Mesenchymal stem cell (in vitro differentiated cells and primary cell): ENCODE data around the gene SLC5A10.

ENCODE experiments used
- DNase-seq: peaks from one replicate; pipeline ENCODE4 v3.0.0-alpha.2; 2013
- H2AFZ ChIP-seq: one replicate; pipeline ENCODE4 v1.6.1; 2013; ENCODE audit warnings: low read depth, mild to moderate bottlenecking, control low read depth, inconsistent platforms, low read length, moderate library complexity
- H2AK5ac ChIP-seq: 2 replicates; pipeline ENCODE4 v1.6.1; 2013; ENCODE audit warnings: low read length, moderate library complexity, mild to moderate bottlenecking, inconsistent platforms; ENCODE audit not compliant: severe bottlenecking
- H2BK120ac ChIP-seq: one replicate; pipeline ENCODE4 v1.6.1; 2013; ENCODE audit warnings: low read depth, mild to moderate bottlenecking, inconsistent platforms, low read length, moderate library complexity
- H2BK12ac ChIP-seq, 2 experiments: one replicate each; pipeline ENCODE4 v1.6.1; 2013; ENCODE audit warnings: inconsistent platforms in 2 of 2, low read length in 2 of 2, mild to moderate bottlenecking in 2 of 2, moderate library complexity in 2 of 2, control low read depth in 1 of 2
- H2BK15ac ChIP-seq: one replicate; pipeline ENCODE4 v1.6.1; 2013; ENCODE audit warnings: mild to moderate bottlenecking, low read depth, inconsistent platforms; ENCODE audit not compliant: poor library complexity, severe bottlenecking
- H2BK5ac ChIP-seq: 2 replicates; pipeline ENCODE4 v1.6.1; 2013; ENCODE audit warnings: low read depth, mild to moderate bottlenecking, low read length, control low read depth, inconsistent platforms; ENCODE audit not compliant: poor library complexity, severe bottlenecking
- H3K14ac ChIP-seq, 2 experiments: one replicate each; pipeline ENCODE4 v1.6.1; 2013; ENCODE audit warnings: inconsistent platforms in 2 of 2, low read length in 2 of 2, control low read depth in 1 of 2, mild to moderate bottlenecking in 1 of 2, moderate library complexity in 1 of 2
- H3K18ac ChIP-seq, 2 experiments: one replicate each; pipeline ENCODE4 v1.6.1; 2013; ENCODE audit warnings: inconsistent platforms in 2 of 2, low read length in 2 of 2, control low read depth in 1 of 2, low read depth in 1 of 2, mild to moderate bottlenecking in 1 of 2
- H3K23ac ChIP-seq, 2 experiments: one replicate each; pipeline ENCODE4 v1.6.1; 2013; ENCODE audit warnings: inconsistent platforms in 2 of 2, low read length in 2 of 2, mild to moderate bottlenecking in 2 of 2, moderate library complexity in 2 of 2, control low read depth in 1 of 2
- H3K27ac ChIP-seq: 2 replicates; pipeline ENCODE4 v1.5.1; 2013; ENCODE audit warnings: mild to moderate bottlenecking, moderate library complexity, low read length, control low read depth, inconsistent platforms; ENCODE audit not compliant: poor library complexity, severe bottlenecking
- H3K27me3 ChIP-seq, 2 experiments: 2 replicates each; pipeline versions ENCODE4 v1.6.1 to v1.7.0; 2013; ENCODE audit warnings: low read length in 2 of 2, mild to moderate bottlenecking in 2 of 2, moderate library complexity in 2 of 2, control low read depth in 1 of 2, inconsistent platforms in 1 of 2; ENCODE audit not compliant: control insufficient read depth in 1 of 2, insufficient read depth in 1 of 2
- H3K36me3 ChIP-seq, 2 experiments: 2 replicates each; pipeline versions ENCODE4 v1.6.1 to v1.7.0; 2013; ENCODE audit warnings: low read length in 2 of 2, control low read depth in 1 of 2, inconsistent platforms in 1 of 2, low read depth in 1 of 2, mild to moderate bottlenecking in 1 of 2; ENCODE audit not compliant: insufficient read depth in 2 of 2, control insufficient read depth in 1 of 2
- H3K4ac ChIP-seq, 2 experiments: one replicate each; pipeline ENCODE4 v1.6.1; 2013; ENCODE audit warnings: inconsistent platforms in 2 of 2, low read length in 2 of 2, mild to moderate bottlenecking in 2 of 2, moderate library complexity in 2 of 2, control low read depth in 1 of 2, low read depth in 1 of 2
- H3K4me1 ChIP-seq: 2 replicates; pipeline ENCODE4 v1.6.1; 2013; ENCODE audit warnings: low read depth, low read length, control low read depth; ENCODE audit not compliant: control insufficient read depth, insufficient read depth
- H3K4me2 ChIP-seq: 2 replicates; pipeline ENCODE4 v1.6.1; 2013; ENCODE audit warnings: low read length, mild to moderate bottlenecking, inconsistent platforms; ENCODE audit not compliant: poor library complexity, severe bottlenecking
- H3K4me3 ChIP-seq, 2 experiments: 2 replicates each; pipeline versions ENCODE4 v1.5.1 to v1.7.0; 2013; ENCODE audit warnings: low read length in 2 of 2, mild to moderate bottlenecking in 2 of 2, control low read depth in 1 of 2, low read depth in 1 of 2; ENCODE audit not compliant: insufficient read depth in 1 of 2
- H3K79me1 ChIP-seq: replicated peaks from 2 replicates; pipeline ENCODE4 v1.6.1; 2013; ENCODE audit warnings: mild to moderate bottlenecking, control low read depth, low read length, inconsistent platforms; ENCODE audit not compliant: poor library complexity, severe bottlenecking
- H3K9ac ChIP-seq: 2 replicates; pipeline ENCODE4 v1.7.0; 2013; ENCODE audit warnings: mild to moderate bottlenecking, low read length, moderate library complexity
- H3K9me3 ChIP-seq: 2 replicates; pipeline ENCODE4 v1.7.0; 2013; ENCODE audit warnings: mild to moderate bottlenecking, low read length; ENCODE audit not compliant: control insufficient read depth
- H4K8ac ChIP-seq: one replicate; pipeline ENCODE4 v1.6.1; 2013; ENCODE audit warnings: inconsistent platforms, mild to moderate bottlenecking, low read length, moderate library complexity
- H4K91ac ChIP-seq: one replicate; pipeline ENCODE4 v1.6.1; 2013; ENCODE audit warnings: mild to moderate bottlenecking, low read length, inconsistent platforms
- WGBS: methylation state at CpG from one replicate; pipeline ENCODE4 v1.1.7; 2013; ENCODE audit warnings: mixed read lengths; 5-methylcytosine and 5-hydroxymethylcytosine counted together

SLC5A10 gene

DNA sequence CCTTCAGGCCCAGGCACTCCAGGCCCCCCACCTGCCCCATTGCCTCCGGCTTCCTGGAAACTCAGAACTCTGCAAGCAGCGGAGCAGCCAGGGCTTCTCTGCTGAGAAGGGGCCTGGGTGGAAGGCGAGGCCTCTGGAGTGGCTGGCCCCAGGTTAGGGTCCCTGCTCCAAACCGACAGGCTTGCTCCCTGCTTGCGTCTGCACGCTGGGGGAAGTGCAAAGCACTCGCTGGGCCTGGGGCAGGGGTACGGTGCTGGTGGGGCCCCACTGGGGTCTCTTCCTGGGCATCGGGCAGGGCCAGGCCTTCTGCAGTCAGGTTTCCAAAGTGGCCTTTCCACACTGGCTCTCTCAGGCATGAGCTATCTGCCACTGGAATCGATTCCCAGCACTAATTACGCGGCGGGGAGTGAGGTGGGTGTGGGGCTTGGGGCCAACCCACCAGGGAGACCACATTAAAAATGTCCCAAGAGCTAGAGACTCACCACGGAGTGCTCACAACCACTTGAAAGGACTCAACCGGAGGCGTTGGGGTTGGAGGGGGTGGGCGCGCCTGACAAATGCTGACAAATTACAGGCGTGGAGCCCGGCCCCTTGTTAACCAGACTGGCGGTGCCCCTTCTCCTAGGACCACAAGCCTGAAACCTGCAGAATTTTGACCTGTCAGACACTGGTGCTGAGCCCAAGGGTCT lies 34.7 kb downstream of the SLC5A10 start:
- Histone ChIP-seq H3K27me3 (no peaks in the 10 kb centered on the region), H2AFZ (no peak overlapping the region), H3K79me1 (peaks cover 45% of the 10 kb centered on the region), H2BK120ac (no peak overlapping the region), H3K23ac (no peak overlapping the region), H3K14ac (no peak overlapping the region), H4K91ac (no peak overlapping the region), H3K9me3 (no peaks in the 10 kb centered on the region), H2BK5ac (no peak overlapping the region), H3K4me3 (no peak overlapping the region), H2BK15ac (no peak overlapping the region), H3K4me1 (peaks cover 25% of the 10 kb centered on the region), H3K27ac (no peak overlapping the region), H3K18ac (no peak overlapping the region), H3K36me3 (peaks cover 14 to 65% of the 10 kb centered on the region in 2 experiments), H3K4ac (no peak overlapping the region), H3K4me2 (no peak overlapping the region), H2BK12ac (no peak overlapping the region), H2AK5ac (no peak overlapping the region), H4K8ac (no peak overlapping the region), H3K9ac (no peak overlapping the region)
- 85% methylated on average over 21 of the region's 21 CpGs for WGBS
- no peak for DNase-seq

DNA sequence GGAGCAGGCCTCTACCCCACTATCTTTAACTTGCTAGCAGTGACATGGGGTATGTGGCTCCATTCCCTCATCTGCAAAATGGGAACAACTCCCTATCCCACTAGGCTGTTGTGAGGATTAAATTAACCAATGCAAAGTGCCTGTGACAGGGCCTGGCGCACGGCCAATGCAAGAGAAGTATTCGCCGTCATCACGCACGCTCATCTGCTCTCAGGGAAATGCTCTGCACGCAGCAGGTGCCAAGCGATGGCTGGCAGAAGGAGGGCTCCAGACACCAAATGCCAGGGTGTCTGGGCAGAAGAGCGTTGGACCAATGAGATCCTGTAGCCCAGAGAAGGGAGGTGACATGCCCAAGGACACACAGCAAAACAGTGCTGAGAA lies 35.3 kb downstream of the SLC5A10 start:
- Histone ChIP-seq H3K4me3 (no peak overlapping the region), H3K4ac (no peak overlapping the region), H4K8ac (no peak overlapping the region), H2AFZ (no peak overlapping the region), H3K27ac (no peak overlapping the region), H2BK5ac (no peak overlapping the region), H3K9ac (no peak overlapping the region), H3K4me2 (no peak overlapping the region), H3K36me3 (peaks cover 14 to 70% of the 10 kb centered on the region in 2 experiments), H3K18ac (no peak overlapping the region), H3K14ac (no peak overlapping the region), H2BK120ac (no peak overlapping the region), H3K79me1 (peaks cover 49% of the 10 kb centered on the region), H2AK5ac (no peak overlapping the region), H3K27me3 (no peaks in the 10 kb centered on the region), H3K9me3 (no peaks in the 10 kb centered on the region), H2BK15ac (no peak overlapping the region), H4K91ac (no peak overlapping the region), H2BK12ac (no peak overlapping the region), H3K23ac (no peak overlapping the region), H3K4me1 (peaks cover 20% of the 10 kb centered on the region)
- DNase-seq = no peak
- WGBS = 93% methylated on average over 9 of the region's 9 CpGs

DNA sequence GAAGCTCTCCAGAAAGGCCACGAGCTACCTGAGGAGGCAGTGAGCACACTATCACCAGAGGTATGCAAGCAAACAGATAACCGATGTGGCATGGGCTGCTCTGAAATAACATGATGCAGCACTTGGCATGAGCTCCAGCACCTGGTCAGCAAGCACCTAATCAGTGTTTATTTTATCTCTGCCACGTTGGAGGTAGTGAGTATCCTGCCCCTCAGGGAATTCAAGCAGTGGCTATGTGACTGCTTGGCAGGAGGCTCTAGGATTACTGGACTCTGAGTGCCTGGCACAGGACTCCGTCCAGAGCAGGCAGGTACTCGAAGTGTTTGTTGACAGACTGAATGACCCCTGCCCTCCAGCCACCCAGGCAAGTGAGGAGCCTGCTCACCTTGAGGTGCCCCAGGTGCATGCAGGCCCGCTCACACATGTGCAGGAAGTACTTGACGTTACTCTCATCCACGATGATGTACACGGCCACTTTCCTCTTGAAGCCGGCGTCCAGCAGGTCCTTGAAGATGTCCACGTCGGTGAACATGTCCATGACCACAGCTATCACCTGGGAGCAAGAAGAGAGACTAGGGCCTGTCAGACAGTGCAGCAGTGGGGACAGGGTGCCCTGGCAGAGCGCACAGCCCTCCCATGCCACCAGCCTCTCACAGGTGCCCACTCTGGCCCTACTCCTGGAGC lies 36.0 kb downstream of the SLC5A10 start:
- H4K8ac ChIP-seq = no peak overlapping the region
- no peak for DNase-seq
- H3K4me2 ChIP-seq = no peak overlapping the region
- H2BK120ac ChIP-seq = no peak overlapping the region
- WGBS = 93% methylated on average over 14 of the region's 14 CpGs
- H3K27me3 ChIP-seq = no peaks in the 10 kb centered on the region
- no peak overlapping the region for H4K91ac ChIP-seq
- H2AFZ ChIP-seq = no peak overlapping the region
- no peak overlapping the region for H2BK5ac ChIP-seq
- no peak overlapping the region for H3K4ac ChIP-seq
- H3K18ac ChIP-seq = no peak overlapping the region
- H2BK12ac ChIP-seq = no peak overlapping the region
- H3K79me1 ChIP-seq = peaks cover 44% of the 10 kb centered on the region
- no peak overlapping the region for H2BK15ac ChIP-seq
- H3K27ac ChIP-seq = no peak overlapping the region
- H3K36me3 ChIP-seq = peaks cover 14 to 70% of the 10 kb centered on the region in 2 experiments
- no peak overlapping the region for H3K4me3 ChIP-seq
- H2AK5ac ChIP-seq = no peak overlapping the region
- no peak overlapping the region for H3K9ac ChIP-seq
- peaks cover 12% of the 10 kb centered on the region for H3K4me1 ChIP-seq
- H3K14ac ChIP-seq = no peak overlapping the region
- no peak overlapping the region for H3K23ac ChIP-seq
- no peaks in the 10 kb centered on the region for H3K9me3 ChIP-seq

DNA sequence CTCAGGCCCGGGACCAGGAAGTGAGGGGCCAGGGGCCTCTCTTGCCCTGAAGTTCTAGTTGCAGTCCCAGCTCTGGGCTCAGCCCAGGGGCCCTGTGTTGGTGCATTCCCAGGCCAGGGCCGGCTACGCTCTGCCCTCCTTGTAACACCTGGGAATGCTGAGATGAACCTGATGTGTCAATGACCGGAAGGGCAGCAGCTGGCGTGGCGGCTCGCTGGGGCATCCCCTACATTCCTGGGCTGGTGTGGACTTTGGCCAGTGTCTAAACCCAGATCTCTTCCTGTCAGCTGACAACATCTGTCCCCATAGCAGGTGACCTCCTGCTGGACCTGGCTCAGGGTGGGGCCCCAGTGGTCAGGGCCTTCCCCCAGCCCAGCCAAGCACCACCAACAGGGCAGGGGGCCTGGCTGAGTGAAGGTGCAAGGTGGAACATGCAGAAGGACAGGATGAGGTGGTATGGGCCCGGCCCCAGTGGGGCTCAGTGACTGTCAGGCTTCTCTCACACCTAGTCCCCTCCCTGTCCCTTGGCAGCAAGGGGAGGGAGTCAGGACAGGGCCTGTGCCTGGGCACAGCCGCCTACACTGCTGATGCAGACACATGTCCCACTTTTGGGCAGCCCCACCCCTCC lies 36.7 kb downstream of the SLC5A10 start:
- WGBS = 91% methylated on average over 9 of the region's 9 CpGs
- no peak overlapping the region for H4K91ac ChIP-seq
- H3K27me3 ChIP-seq = no peaks in the 10 kb centered on the region

More for the DNA sequence above, 36.7 kb downstream of the SLC5A10 start:
- Histone ChIP-seq H3K4me3 (no peak overlapping the region), H3K4me1 (peaks cover 8% of the 10 kb centered on the region), H4K8ac (no peak overlapping the region), H2BK15ac (no peak overlapping the region), H2AK5ac (no peak overlapping the region), H3K4ac (no peak overlapping the region), H3K23ac (no peak overlapping the region), H2BK12ac (no peak overlapping the region), H2BK120ac (no peak overlapping the region), H3K27ac (no peak overlapping the region), H3K18ac (no peak overlapping the region), H2BK5ac (no peak overlapping the region), H2AFZ (no peak overlapping the region), H3K9me3 (no peaks in the 10 kb centered on the region), H3K9ac (no peak overlapping the region), H3K79me1 (peaks cover 43% of the 10 kb centered on the region), H3K36me3 (peaks cover 14 to 70% of the 10 kb centered on the region in 2 experiments), H3K14ac (no peak overlapping the region), H3K4me2 (no peak overlapping the region)
- no peak for DNase-seq
